H9 (cell line): ENCODE results near the gene NKAIN1. TPM values are rescaled to one million over a fixed set of nuclear protein-coding genes. Genes with fewer than 3 reads are reported as not detected.

Source experiments
- DNase-seq: peaks from one replicate; pipeline ENCODE4 v3.0.0-alpha.2; 2017
- H2AFZ ChIP-seq: one replicate; pipeline ENCODE4 v1.6.1; 2013; ENCODE audit warnings: mild to moderate bottlenecking, low read length, control low read depth, moderate library complexity
- H2AK5ac ChIP-seq: 2 replicates; pipeline ENCODE4 v1.6.1; 2013; ENCODE audit warnings: low read length, control low read depth, mixed read lengths; ENCODE audit not compliant: insufficient read length
- H2BK120ac ChIP-seq: one replicate; pipeline ENCODE4 v1.6.1; 2013; ENCODE audit warnings: low read depth, mild to moderate bottlenecking, low read length, control low read depth, inconsistent platforms; ENCODE audit not compliant: poor library complexity, severe bottlenecking
- H2BK12ac ChIP-seq: 2 replicates; pipeline ENCODE4 v1.6.1; 2013; ENCODE audit warnings: low read length, control low read depth, mixed read lengths, low read depth; ENCODE audit not compliant: insufficient read length
- H2BK15ac ChIP-seq: 2 replicates; pipeline ENCODE4 v1.6.1; 2013; ENCODE audit warnings: low read depth, low read length, control low read depth
- H2BK20ac ChIP-seq: one replicate; pipeline ENCODE4 v1.6.1; 2013; ENCODE audit warnings: low read depth, mild to moderate bottlenecking, low read length, control low read depth, inconsistent platforms; ENCODE audit not compliant: poor library complexity, severe bottlenecking
- H2BK5ac ChIP-seq: 2 replicates; pipeline ENCODE4 v1.6.1; 2013; ENCODE audit warnings: low read length, control low read depth, mixed read lengths; ENCODE audit not compliant: insufficient read length
- H3K14ac ChIP-seq: 2 replicates; pipeline ENCODE4 v1.6.1; 2013; ENCODE audit warnings: low read length, control low read depth; ENCODE audit not compliant: insufficient read depth
- H3K18ac ChIP-seq: 2 replicates; pipeline ENCODE4 v1.6.1; 2013; ENCODE audit warnings: low read depth, mild to moderate bottlenecking, mixed read lengths, low read length, control low read depth; ENCODE audit not compliant: insufficient read length
- H3K23ac ChIP-seq: 2 replicates; pipeline ENCODE4 v1.6.1; 2013; ENCODE audit warnings: low read length, control low read depth, mixed read lengths, low read depth; ENCODE audit not compliant: insufficient read length
- H3K23me2 ChIP-seq: 2 replicates; pipeline ENCODE4 v1.6.1; 2013; ENCODE audit warnings: low read depth, mild to moderate bottlenecking, mixed read lengths, low read length, control low read depth; ENCODE audit not compliant: insufficient read length, poor library complexity, severe bottlenecking
- H3K27ac ChIP-seq: 2 replicates; pipeline ENCODE4 v1.5.1; 2013; ENCODE audit warnings: low read length, control low read depth, mixed read lengths, low read depth; ENCODE audit not compliant: insufficient read length
- H3K27me3 ChIP-seq: 2 replicates; pipeline ENCODE4 v1.6.1; 2013; ENCODE audit warnings: low read length, control low read depth, inconsistent platforms; ENCODE audit not compliant: insufficient read depth
- H3K4ac ChIP-seq: 2 replicates; pipeline ENCODE4 v1.6.1; 2013; ENCODE audit warnings: low read depth, mild to moderate bottlenecking, control low read depth, inconsistent platforms, low read length, moderate library complexity
- H3K4me1 ChIP-seq: 2 replicates; pipeline ENCODE4 v1.6.1; 2013; ENCODE audit warnings: low read length, control low read depth, inconsistent platforms; ENCODE audit not compliant: insufficient read depth
- H3K4me2 ChIP-seq: 2 replicates; pipeline ENCODE4 v1.6.1; 2013; ENCODE audit warnings: low read length, control low read depth, mixed read lengths; ENCODE audit not compliant: insufficient read length, insufficient read depth
- H3K56ac ChIP-seq: 2 replicates; pipeline ENCODE4 v1.6.1; 2013; ENCODE audit warnings: low read depth, mild to moderate bottlenecking, mixed read lengths, low read length, control low read depth; ENCODE audit not compliant: insufficient read length
- H3K79me1 ChIP-seq: 2 replicates; pipeline ENCODE4 v1.6.1; 2013; ENCODE audit warnings: low read depth, mild to moderate bottlenecking, moderate library complexity, low read length, control low read depth, inconsistent platforms; ENCODE audit not compliant: insufficient read depth, poor library complexity, severe bottlenecking
- H3K79me2 ChIP-seq: 2 replicates; pipeline ENCODE4 v1.6.1; 2013; ENCODE audit warnings: low read length, control low read depth, inconsistent platforms; ENCODE audit not compliant: insufficient read depth
- H3K9ac ChIP-seq: 2 replicates; pipeline ENCODE4 v1.6.1; 2013; ENCODE audit warnings: low read length, control low read depth, mixed read lengths; ENCODE audit not compliant: insufficient read length; ENCODE audit errors: extremely low read depth
- H3K9me3 ChIP-seq: one replicate; pipeline ENCODE4 v1.6.1; 2013; ENCODE audit warnings: low read depth, low read length, inconsistent platforms; ENCODE audit not compliant: control insufficient read depth
- H3T11ph ChIP-seq: one replicate; pipeline ENCODE4 v1.6.1; 2013; ENCODE audit warnings: mild to moderate bottlenecking, low read length, control low read depth, inconsistent platforms
- H4K20me1 ChIP-seq: one replicate; pipeline ENCODE4 v1.6.1; 2013; ENCODE audit not compliant: control insufficient read depth, insufficient read length, insufficient read depth
- H4K5ac ChIP-seq: 2 replicates; pipeline ENCODE4 v1.6.1; 2013; ENCODE audit warnings: low read depth, mild to moderate bottlenecking, mixed read lengths, low read length, control low read depth; ENCODE audit not compliant: insufficient read length
- H4K8ac ChIP-seq: replicated peaks from 2 replicates; pipeline ENCODE4 v1.6.1; 2013; ENCODE audit warnings: low read length, control low read depth, mixed read lengths, low read depth; ENCODE audit not compliant: insufficient read length
- H4K91ac ChIP-seq: 2 replicates; pipeline ENCODE4 v1.6.1; 2013; ENCODE audit warnings: low read depth, mild to moderate bottlenecking, moderate library complexity, mixed read lengths, low read length, control low read depth; ENCODE audit not compliant: insufficient read length
- H3K27ac Mint-ChIP-seq, 3 experiments: 2 replicates in 2 of 3; 3 replicates in 1 of 3; pipeline ENCODE4 v1.8.0; 2020 to 2021; ENCODE audit warnings: mixed read lengths in 3 of 3, mild to moderate bottlenecking in 1 of 3, moderate library complexity in 1 of 3
- H3K27me3 Mint-ChIP-seq: 2 replicates; pipeline ENCODE4 v1.8.0; 2021; ENCODE audit warnings: low read depth, mild to moderate bottlenecking, moderate library complexity, mixed read lengths
- H3K36me3 Mint-ChIP-seq, 3 experiments: 2 replicates in 2 of 3; 3 replicates in 1 of 3; pipeline ENCODE4 v1.8.0; 2020 to 2021; ENCODE audit warnings: low read depth in 3 of 3, mixed read lengths in 3 of 3; ENCODE audit not compliant: insufficient read depth in 1 of 3
- H3K4me1 Mint-ChIP-seq, 2 experiments: 2 replicates each; pipeline ENCODE4 v1.8.0; 2020; ENCODE audit warnings: mixed read lengths in 2 of 2
- H3K4me3 Mint-ChIP-seq, 2 experiments: 2 replicates in 1 of 2; 3 replicates in 1 of 2; pipeline ENCODE4 v1.8.0; 2020 to 2021; ENCODE audit warnings: mild to moderate bottlenecking in 2 of 2, mixed read lengths in 2 of 2, moderate library complexity in 1 of 2
- H3K9me3 Mint-ChIP-seq, 2 experiments: 2 replicates in 1 of 2; 3 replicates in 1 of 2; pipeline ENCODE4 v1.8.0; 2020; ENCODE audit warnings: mild to moderate bottlenecking in 2 of 2, mixed read lengths in 2 of 2, moderate library complexity in 1 of 2
- CTCF ChIP-seq: fragments of 200-600 bp; sonication (generic); conservative IDR thresholded peaks from 3 replicates; pipeline ENCODE4 v1.8.0; 2021; ENCODE audit warnings: antibody characterized with exemption, mild to moderate bottlenecking
- WGBS: extraction: QIAGEN DNeasy Blood & Tissue Kit; methylation state at CpG from one replicate; pipeline ENCODE4 v1.1.7; 2013; ENCODE audit warnings: missing lambda C conversion rate, low lambda C conversion rate, mixed read lengths; ENCODE audit not compliant: insufficient read length; ENCODE audit errors: extremely low coverage; 5-methylcytosine and 5-hydroxymethylcytosine counted together
- total RNA-seq: library from RNA; stranded (reverse); gene quantifications from 2 replicates; pipeline ENCODE4 v1.2.1, GENCODE V29; 2021

Gene NKAIN1
- total RNA-seq, 1 experiment from 2014 or later = 25.6 TPM

GRCh38 chr1:31193729-31194128 lies 46.0 kb downstream of the NKAIN1 start:
- H3K27ac ChIP-seq = no peak overlapping the region
- H2BK15ac ChIP-seq = no peak overlapping the region
- H3K27me3 ChIP-seq = no peaks in the 10 kb centered on the region
- Mint-ChIP-seq H3K4me1 (peaks cover 16 to 19% of the 10 kb centered on the region in 2 experiments), H3K27me3 (no peaks in the 10 kb centered on the region), H3K9me3 (no peaks in the 10 kb centered on the region), H3K4me3 (no peak overlapping the region; a peak in 1 of 5 replicates), H3K27ac (peak overlapping the region; percentile 37 to 80 (median 55); a peak in 3 of 7 replicates), H3K36me3 (no peaks in the 10 kb centered on the region)
- H3K4me1 ChIP-seq = no peaks in the 10 kb centered on the region
- no peak overlapping the region for H4K8ac ChIP-seq
- H3K23ac ChIP-seq = no peak overlapping the region
- no peak overlapping the region for H3K4me2 ChIP-seq
- no peak for DNase-seq
- H2AK5ac ChIP-seq = no peak overlapping the region
- no peaks in the 10 kb centered on the region for H3K9me3 ChIP-seq
- no peaks in the 10 kb centered on the region for H3K79me2 ChIP-seq
- H4K20me1 ChIP-seq = no peaks in the 10 kb centered on the region
- no peak overlapping the region for H3K56ac ChIP-seq
- no peak overlapping the region for H2AFZ ChIP-seq
- H3K9ac ChIP-seq = no peak overlapping the region
- no peak overlapping the region for H2BK12ac ChIP-seq
- TF ChIP-seq CTCF = no peak
- H4K5ac ChIP-seq = no peak overlapping the region
- H3K14ac ChIP-seq = no peak overlapping the region
- H2BK120ac ChIP-seq = no peak overlapping the region
- no peak overlapping the region for H2BK5ac ChIP-seq
- no peak overlapping the region for H3K4ac ChIP-seq
- no CpG with 5 or more reads among the region's 5 CpGs for WGBS
- no peaks in the 10 kb centered on the region for H3K23me2 ChIP-seq
- H2BK20ac ChIP-seq = no peak overlapping the region
- H4K91ac ChIP-seq = no peak overlapping the region
- H3K18ac ChIP-seq = no peak overlapping the region
- no peaks in the 10 kb centered on the region for H3K79me1 ChIP-seq
- no peak overlapping the region for H3T11ph ChIP-seq
